EH (cell line): ENCODE measurements around the gene ADCY2.

Experiments used
- DNase-seq: peaks from one replicate; pipeline ENCODE4 v3.0.0-alpha.2; 2015; ENCODE audit warnings: low read depth

Gene ADCY2

GRCh38 chr5:7668161-7668560 lies 272.2 kb downstream of the ADCY2 start:
- no peak for DNase-seq

DNA sequence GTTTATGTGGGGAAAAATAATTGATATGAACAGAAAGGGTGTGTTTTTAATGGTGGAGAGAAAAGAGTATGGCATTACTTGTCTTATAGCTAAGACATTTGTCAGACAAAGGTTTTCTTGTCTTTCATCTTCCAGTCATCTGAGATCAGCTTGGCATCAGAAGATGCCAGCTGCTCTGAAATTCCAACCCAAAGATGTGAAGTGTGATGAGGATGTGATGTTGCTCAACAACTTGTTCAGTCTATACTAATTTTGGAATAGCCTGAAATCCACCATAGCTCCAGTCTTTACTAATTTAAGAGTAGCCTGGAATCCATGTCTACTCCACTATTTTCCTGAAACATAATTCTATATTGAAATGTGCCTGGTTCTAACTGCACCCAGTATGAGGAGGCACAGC lies 272.7 kb downstream of the ADCY2 start:
- DNase-seq, result no peak

- DNase-seq, result no peak
These were observed 275.5 kb downstream of the ADCY2 start for GRCh38 chr5:7671381-7671993.

- DNase-seq, result no peak
These were observed 277.7 kb downstream of the ADCY2 start for GRCh38 chr5:7673658-7674057.

GRCh38 chr5:7676455-7676854 lies 280.5 kb downstream of the ADCY2 start:
- DNase-seq, result no peak

- no peak for DNase-seq
These were observed 282.1 kb downstream of the ADCY2 start for GRCh38 chr5:7678030-7678429.

DNA sequence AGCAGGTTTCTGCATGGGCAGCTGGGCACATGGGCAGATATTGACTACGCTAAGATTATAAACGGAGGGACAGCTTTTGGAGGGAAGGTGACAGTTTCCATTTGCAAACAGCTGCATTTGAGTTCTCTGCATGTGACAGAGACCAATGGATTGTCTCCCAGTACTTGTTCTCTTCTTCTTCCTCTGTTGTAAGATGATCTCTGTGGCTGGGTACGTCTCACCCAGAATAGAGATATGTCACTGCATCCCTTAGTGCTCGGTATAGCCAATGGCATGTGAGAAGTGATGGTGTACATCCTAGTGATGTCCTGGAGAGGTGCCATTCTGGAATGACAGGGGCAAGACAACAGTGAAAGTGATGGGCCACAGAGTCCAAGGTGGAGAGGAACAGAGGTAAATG lies 283.7 kb downstream of the ADCY2 start:
- DNase-seq, result no peak

DNA sequence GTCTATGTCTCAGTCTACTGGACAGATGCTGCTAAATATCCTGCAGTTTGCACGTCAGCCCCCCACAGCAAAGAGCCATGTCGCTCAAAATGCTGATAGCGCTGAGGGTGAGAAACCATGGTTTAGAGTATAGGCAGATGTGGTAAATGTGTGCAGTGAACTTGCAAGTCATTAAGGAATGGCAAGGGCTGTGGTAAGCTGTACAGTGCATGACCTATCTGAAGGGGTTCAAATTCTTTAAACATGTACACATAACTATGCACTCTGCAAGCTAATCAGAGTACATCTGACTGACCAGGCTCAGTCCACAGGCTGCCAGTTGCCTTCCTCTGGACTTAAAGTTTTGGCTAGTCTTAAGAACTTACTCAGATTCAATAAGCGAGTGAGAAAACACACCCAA lies 284.3 kb downstream of the ADCY2 start:
- no peak for DNase-seq

DNA sequence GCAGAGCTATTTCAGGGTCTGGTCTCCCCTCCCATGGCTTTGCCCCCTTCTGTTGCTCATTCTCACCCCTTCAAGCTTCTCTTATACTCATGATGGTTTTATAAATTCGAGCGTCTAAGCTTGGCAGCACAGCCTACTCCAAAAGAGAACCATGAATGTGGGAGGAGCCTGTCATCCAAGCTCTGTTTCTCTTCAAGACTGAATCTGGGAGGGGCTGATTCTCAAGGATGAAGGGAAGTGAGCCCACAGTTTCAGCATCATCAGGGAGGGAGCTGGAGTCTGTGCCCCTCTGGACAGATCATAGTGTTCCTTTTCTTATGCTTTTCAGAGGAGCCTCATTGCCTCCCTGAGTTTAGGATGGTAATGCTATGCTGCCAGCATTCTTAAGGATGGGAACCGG lies 286.4 kb downstream of the ADCY2 start:
- no peak for DNase-seq

- no peak for DNase-seq
These were observed 287.8 kb downstream of the ADCY2 start for GRCh38 chr5:7683753-7684152.

- no peak for DNase-seq
These were observed 288.9 kb downstream of the ADCY2 start for GRCh38 chr5:7684826-7685225.

DNA sequence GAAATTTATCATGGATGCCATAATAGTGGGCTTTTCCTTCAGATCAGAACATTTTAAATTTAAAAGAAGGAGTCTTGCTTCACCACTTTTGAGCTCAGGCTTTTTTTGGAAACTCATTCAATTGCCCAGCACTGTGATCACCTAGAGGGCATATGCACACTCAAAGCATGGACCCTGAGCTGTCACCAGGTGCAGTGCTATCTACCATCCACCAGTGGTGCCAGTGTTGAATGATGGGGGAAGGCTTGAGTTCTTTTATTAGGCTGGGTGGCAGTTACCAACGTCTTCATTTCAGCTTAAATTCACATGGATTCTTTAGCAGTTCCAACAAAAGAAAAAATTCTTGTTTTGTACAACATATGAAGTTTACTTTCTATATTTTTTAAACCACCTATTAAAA lies 290.9 kb downstream of the ADCY2 start:
- no peak for DNase-seq

DNA sequence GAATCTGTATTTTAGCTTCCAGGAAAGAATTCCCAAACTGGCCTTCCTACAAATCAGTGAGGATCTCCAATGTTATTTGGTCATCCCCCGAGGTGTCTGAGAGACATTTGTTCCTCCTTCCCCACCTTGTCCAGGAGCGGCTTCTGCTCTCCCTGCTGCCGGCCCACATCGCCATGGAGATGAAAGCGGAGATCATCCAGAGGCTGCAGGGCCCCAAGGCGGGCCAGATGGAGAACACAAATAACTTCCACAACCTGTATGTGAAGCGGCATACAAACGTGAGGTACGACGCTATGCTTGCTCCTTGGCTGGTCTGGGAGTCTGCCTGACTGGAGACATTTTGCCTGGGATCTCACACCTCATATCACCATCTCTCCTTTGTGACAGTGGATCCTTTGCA lies 294.6 kb downstream of the ADCY2 start:
- no peak for DNase-seq

DNA sequence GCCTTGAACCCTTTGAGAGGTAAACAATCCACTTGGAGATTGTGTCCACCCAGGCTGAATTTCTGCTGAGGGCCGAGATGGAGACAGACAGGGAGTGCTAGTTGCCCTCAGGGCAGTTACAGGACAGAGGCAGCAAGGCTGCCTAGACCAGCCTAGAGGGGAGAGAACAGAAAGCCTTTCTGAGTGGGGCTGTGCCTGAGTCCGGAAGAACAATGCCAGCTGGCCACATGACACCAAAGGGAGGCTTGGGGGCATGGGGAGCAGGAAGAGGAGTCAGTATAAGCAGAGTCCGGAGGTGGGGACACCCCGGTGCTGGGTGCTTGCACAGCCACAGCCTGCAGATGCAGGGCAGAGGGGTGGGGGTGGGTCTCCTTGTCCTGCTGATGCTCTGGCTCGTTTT lies 309.3 kb downstream of the ADCY2 start:
- no peak for DNase-seq

- DNase-seq, result no peak
These were observed 309.8 kb downstream of the ADCY2 start for GRCh38 chr5:7705736-7706135.

- no peak for DNase-seq
These were observed 310.3 kb downstream of the ADCY2 start for GRCh38 chr5:7706256-7706655.

DNA sequence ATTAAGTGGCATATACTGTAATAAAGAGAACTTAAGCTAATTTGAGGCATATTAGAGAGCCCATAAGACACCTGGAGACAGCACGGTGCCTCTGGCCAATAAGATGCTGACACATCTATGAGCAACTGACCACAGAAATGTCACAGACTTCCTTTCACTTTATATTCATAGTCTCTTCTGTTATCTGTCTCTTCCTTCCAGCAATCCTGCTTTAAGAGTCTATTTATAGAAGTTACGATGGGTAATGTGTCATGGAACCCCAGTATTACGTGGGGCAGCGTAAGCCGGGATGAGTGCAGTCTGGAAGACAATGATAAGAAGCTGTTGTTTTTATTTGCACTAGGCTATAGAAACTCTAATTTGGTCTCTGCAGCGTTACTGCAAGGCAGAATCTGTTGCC lies 318.2 kb downstream of the ADCY2 start:
- DNase-seq, result peak; percentile 27

DNA sequence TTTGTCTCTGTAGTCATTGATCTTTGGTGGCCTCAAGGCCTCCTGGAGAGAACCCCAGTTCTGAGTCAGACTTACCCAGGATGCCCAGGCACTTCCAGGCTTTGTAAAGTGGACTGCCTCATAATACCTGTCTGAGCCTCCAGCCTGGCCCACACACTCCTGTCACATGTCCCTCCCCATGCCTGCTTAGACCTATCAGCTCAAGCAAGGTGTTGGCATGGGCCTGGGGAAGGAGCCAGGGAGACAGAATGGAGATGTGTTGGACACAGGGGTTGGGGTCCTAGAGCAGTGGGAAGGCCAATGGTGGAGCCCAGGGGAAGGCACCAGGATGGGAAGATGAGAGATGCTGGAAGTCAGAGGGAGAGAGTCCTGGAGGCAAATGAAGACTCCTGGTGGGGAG lies 318.8 kb downstream of the ADCY2 start:
- DNase-seq, result no peak

GRCh38 chr5:7717691-7718090 lies 321.8 kb downstream of the ADCY2 start:
- DNase-seq, result peak; percentile 6

DNA sequence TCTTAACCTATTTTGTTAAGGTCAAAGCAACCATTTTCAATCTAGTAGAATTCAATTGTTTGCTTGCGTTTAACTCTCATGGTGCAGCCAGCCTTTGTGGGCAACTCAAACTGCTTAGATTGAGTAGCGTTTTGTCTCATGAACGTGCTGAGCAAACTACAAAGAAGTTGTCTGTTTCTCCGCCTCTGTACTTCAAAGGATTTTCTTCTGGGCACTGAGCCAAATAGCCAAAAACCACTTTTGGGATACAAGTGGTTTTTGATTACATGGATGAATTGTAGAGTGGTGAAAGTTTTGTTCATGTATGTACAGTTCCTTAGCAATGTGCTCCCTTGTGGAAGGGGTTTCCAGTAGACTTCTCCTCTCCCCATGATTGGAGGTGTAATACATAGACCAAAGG lies 332.1 kb downstream of the ADCY2 start:
- no peak for DNase-seq

GRCh38 chr5:7741415-7742065 lies 345.6 kb downstream of the ADCY2 start:
- no peak for DNase-seq

GRCh38 chr5:7742241-7742656 lies 346.3 kb downstream of the ADCY2 start:
- DNase-seq, result peak; percentile 11

GRCh38 chr5:7745882-7746610 lies 350.1 kb downstream of the ADCY2 start:
- DNase-seq, result peak; percentile 64

DNA sequence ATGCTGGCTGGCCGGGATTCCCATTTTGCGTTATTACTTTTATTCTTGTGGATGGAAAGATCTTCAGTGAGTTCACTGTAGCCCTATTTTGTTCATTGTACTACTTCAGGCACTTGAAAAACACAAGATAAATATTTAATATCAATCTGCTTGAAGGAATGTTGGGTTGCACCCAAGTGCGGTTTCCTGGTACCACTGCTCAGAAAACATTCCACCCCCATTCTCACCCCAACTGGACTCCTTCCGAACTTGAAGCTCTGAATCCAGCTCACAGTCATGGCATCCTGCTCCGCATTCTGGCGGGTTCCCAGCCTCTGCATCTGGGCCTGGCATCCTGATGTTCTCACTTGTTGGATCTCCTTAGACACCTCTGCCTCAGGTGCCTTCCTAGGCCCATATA lies 351.8 kb downstream of the ADCY2 start:
- DNase-seq, result no peak
